ENCODE measurements around the gene CD163L1.

- TF ChIP-seq CTCF (IDR thresholded peaks at IDR 0.05), result no peak
- no peak for TF ChIP-seq EZH2 (IDR thresholded peaks at IDR 0.05)
These were observed 40.5 kb downstream of the CD163L1 start for GRCh38 chr12:7403466-7403865.

Measured in neural progenitor cell (in vitro differentiated cells).